ENCODE data around the gene HTT. TPM values are rescaled to one million over a fixed set of nuclear protein-coding genes. Genes with fewer than 3 reads are reported as not detected.

Gene HTT
- total and polyA plus RNA-seq, 10 of the 15 experiments (the other 5 are each of a cell fraction or from before 2014, with no cell fraction given): 3.3 to 113 (median 43.3) TPM

- H3K27ac ChIP-seq (ENCODE audit: control insufficient read depth, insufficient read depth): no peak overlapping the region
- ATAC-seq (no peak), DNase-seq (ENCODE audit: low read depth, low spot score) (no peak), FAIRE-seq (no peak)
- H3K9me3 ChIP-seq (replicated peaks; ENCODE audit: control insufficient read depth, insufficient read depth, low read length): no peaks in the 10 kb centered on the region; the same call in 2 of the 3 replicates
- intact Hi-C loops (cut with micrococcal nuclease; ENCODE audit: unreplicated experiment) (no loop called here), in situ Hi-C loops (cut with MboI) (no loop called here)
- no TSS peak for BruUV-seq (replicated peaks)
- no peaks in the 10 kb centered on the region for H4K20me1 ChIP-seq (ENCODE audit: control insufficient read depth, insufficient read depth)
- H3K27me3 ChIP-seq (replicated peaks in 1 of 2; ENCODE audit: control insufficient read depth in 2 of 2, insufficient read depth in 2 of 2, low read length in 1 of 2): no peaks in the 10 kb centered on the region
- H3K4me1 ChIP-seq (ENCODE audit: control insufficient read depth, insufficient read depth, low read length): peaks cover 14% of the 10 kb centered on the region
- no peak overlapping the region for H3K9ac ChIP-seq (ENCODE audit: control insufficient read depth, insufficient read depth, low read length)
- POLR2A ChIA-PET: no interaction called here
- TF ChIP-seq E2F4 (IDR thresholded peaks at IDR 0.05; ENCODE audit: low read depth, low read length) (no peak), NFYB (IDR thresholded peaks at IDR 0.05; ENCODE audit: insufficient read depth, low read depth, low read length) (no peak), POLR2AphosphoS2 (IDR thresholded peaks at IDR 0.05; ENCODE audit: low read depth, low read length) (no peak)
- RAD21 ChIA-PET (ENCODE audit: unreplicated experiment): interaction anchor here (0.7 kb wide), 1 partner anchor 1452 kb away, joined by 3 read pairs; no protein-coding TSS in a partner anchor
- no peak overlapping the region for H3K4me3 ChIP-seq
- H3K4me2 ChIP-seq (ENCODE audit: control insufficient read depth, insufficient read depth): no peak overlapping the region
- no peaks in the 10 kb centered on the region for H3K36me3 ChIP-seq (ENCODE audit: control insufficient read depth in 2 of 2, insufficient read depth in 2 of 2, low read length in 1 of 2)
- no peaks in the 10 kb centered on the region for H3K79me2 ChIP-seq (ENCODE audit: control insufficient read depth, insufficient read depth, low read length)
- WGBS (ENCODE audit: insufficient coverage, insufficient replicate concordance, low lambda C conversion rate, missing lambda C conversion rate): 81% methylated on average over 24 of the region's 24 CpGs
- CTCF ChIA-PET: no interaction called here
- H2AFZ ChIP-seq (ENCODE audit: control insufficient read depth, low read depth, low read length): no peak overlapping the region
- SMC1A ChIA-PET (ENCODE audit: uncharacterized antibody, unreplicated experiment): no interaction called here
These were observed 210.5 kb downstream of the HTT start for GRCh38 chr4:3284734-3285557.

Measured in GM12878 (cell line).